Astrocyte (in vitro differentiated cells and primary cell): Measurements from ENCODE around the gene KRT5. TPM values are rescaled to one million over a fixed set of nuclear protein-coding genes. Genes with fewer than 3 reads are reported as not detected.
A peak's percentile ranks its signal among the peaks of the same experiment; 100 is the strongest.

Experiments
- DNase-seq: peaks from one replicate; pipeline ENCODE4 v3.0.0-alpha.2; 2010; ENCODE audit warnings: low read depth
- FAIRE-seq: peaks from 2 replicates; lab custom pipeline; 2011; peaks lifted over from hg19 to GRCh38; lab: Jason Lieb, UNC
- H2AFZ ChIP-seq: 2 replicates; pipeline ENCODE4 v1.6.0; 2012; ENCODE audit warnings: low read depth, low read length, inconsistent platforms
- H3K27ac ChIP-seq: 2 replicates; pipeline ENCODE4 v1.5.1; 2011; ENCODE audit warnings: low read depth, low read length, inconsistent platforms
- H3K27me3 ChIP-seq: 2 replicates; pipeline ENCODE4 v1.6.0; 2011; ENCODE audit warnings: low read length, inconsistent platforms; ENCODE audit not compliant: insufficient read depth
- H3K36me3 ChIP-seq: 2 replicates; pipeline ENCODE4 v1.5.1; 2011; ENCODE audit warnings: low read length, inconsistent platforms; ENCODE audit not compliant: insufficient read depth
- H3K4me1 ChIP-seq: 2 replicates; pipeline ENCODE4 v1.5.1; 2011; ENCODE audit warnings: low read length, inconsistent platforms; ENCODE audit not compliant: insufficient read depth
- H3K4me2 ChIP-seq: 2 replicates; pipeline ENCODE4 v1.6.0; 2012; ENCODE audit warnings: low read length, inconsistent platforms
- H3K4me3 ChIP-seq: 2 replicates; pipeline ENCODE4 v1.5.1; 2011; ENCODE audit warnings: low read depth, mild to moderate bottlenecking, low read length, inconsistent platforms; ENCODE audit not compliant: insufficient read depth
- H3K79me2 ChIP-seq: 2 replicates; pipeline ENCODE4 v1.6.0; 2012; ENCODE audit warnings: mild to moderate bottlenecking, low read length, inconsistent platforms; ENCODE audit not compliant: insufficient read depth
- H3K9ac ChIP-seq: 2 replicates; pipeline ENCODE4 v1.6.0; 2012; ENCODE audit warnings: mild to moderate bottlenecking, low read length, inconsistent platforms
- H3K9me3 ChIP-seq: 2 replicates; pipeline ENCODE4 v1.5.1; 2012; ENCODE audit warnings: low read depth, mild to moderate bottlenecking, low read length, inconsistent platforms; ENCODE audit not compliant: insufficient read depth
- H4K20me1 ChIP-seq: 2 replicates; pipeline ENCODE4 v1.6.0; 2012; ENCODE audit warnings: low read length, inconsistent platforms; ENCODE audit not compliant: insufficient read depth
- H3K27ac Mint-ChIP-seq: one replicate; pipeline ENCODE4 v1.8.0; 2021; ENCODE audit warnings: mild to moderate bottlenecking, mixed read lengths; ENCODE audit not compliant: unreplicated experiment
- H3K27me3 Mint-ChIP-seq: one replicate; pipeline ENCODE4 v1.8.0; 2021; ENCODE audit warnings: low read depth, mixed read lengths; ENCODE audit not compliant: unreplicated experiment
- H3K36me3 Mint-ChIP-seq: one replicate; pipeline ENCODE4 v1.8.0; 2021; ENCODE audit warnings: low read depth, mixed read lengths; ENCODE audit not compliant: unreplicated experiment
- H3K4me1 Mint-ChIP-seq: one replicate; pipeline ENCODE4 v1.8.0; 2021; ENCODE audit warnings: low read depth, mixed read lengths; ENCODE audit not compliant: unreplicated experiment
- H3K4me3 Mint-ChIP-seq: one replicate; pipeline ENCODE4 v1.8.0; 2021; ENCODE audit warnings: mild to moderate bottlenecking, moderate library complexity, mixed read lengths; ENCODE audit not compliant: unreplicated experiment
- H3K9me3 Mint-ChIP-seq: one replicate; pipeline ENCODE4 v1.8.0; 2021; ENCODE audit warnings: mild to moderate bottlenecking, mixed read lengths; ENCODE audit not compliant: unreplicated experiment
- CTCF ChIP-seq: IDR thresholded peaks from 2 replicates; pipeline ENCODE4 v1.5.1; 2011; ENCODE audit warnings: low read depth, mild to moderate bottlenecking, inconsistent platforms, low read length, moderate library complexity; ENCODE audit not compliant: insufficient read depth
- EZH2 ChIP-seq: IDR thresholded peaks from 2 replicates; pipeline ENCODE4 v1.6.1; 2012; ENCODE audit warnings: mild to moderate bottlenecking, low read length, inconsistent platforms; ENCODE audit not compliant: insufficient read depth
- total RNA-seq: library from RNA; stranded (reverse); gene quantifications from 2 replicates; pipeline ENCODE4 v1.2.1, GENCODE V29; 2021

The KRT5 gene
- total RNA-seq, 1 donor from 2014 or later = 0.25 TPM

- H2AFZ ChIP-seq = no peak overlapping the region
- TF ChIP-seq EZH2 = no peak
- no peak for TF ChIP-seq CTCF
- no peak overlapping the region for H3K9ac ChIP-seq
- H3K27ac ChIP-seq = no peak overlapping the region
- FAIRE-seq = no peak
- H3K27me3 ChIP-seq = peaks cover 8% of the 10 kb centered on the region
- H3K4me3 ChIP-seq = no peak overlapping the region
- H3K27me3 Mint-ChIP-seq = peaks cover 49% of the 10 kb centered on the region
- no peaks in the 10 kb centered on the region for H3K4me1 Mint-ChIP-seq
- H3K27ac Mint-ChIP-seq = peak overlapping the region; percentile 27
- peaks cover 3% of the 10 kb centered on the region for H3K36me3 Mint-ChIP-seq
- H3K79me2 ChIP-seq = no peaks in the 10 kb centered on the region
- H3K36me3 ChIP-seq = no peaks in the 10 kb centered on the region
- no peaks in the 10 kb centered on the region for H3K9me3 Mint-ChIP-seq
- no peaks in the 10 kb centered on the region for H3K9me3 ChIP-seq
- no peak for DNase-seq
- H3K4me2 ChIP-seq = no peak overlapping the region
- H3K4me3 Mint-ChIP-seq = no peak overlapping the region
- no peaks in the 10 kb centered on the region for H4K20me1 ChIP-seq
- no peaks in the 10 kb centered on the region for H3K4me1 ChIP-seq
Measured at GRCh38 chr12:52515319-52515646, 4.9 kb downstream of the KRT5 start.

GRCh38 chr12:52514471-52515318, 5.5 kb downstream of the KRT5 start:
- Histone ChIP-seq H3K36me3 (no peaks in the 10 kb centered on the region), H3K27ac (no peak overlapping the region), H3K9ac (no peak overlapping the region), H2AFZ (no peak overlapping the region), H3K27me3 (peaks cover 8% of the 10 kb centered on the region), H3K9me3 (no peaks in the 10 kb centered on the region), H4K20me1 (no peaks in the 10 kb centered on the region), H3K4me1 (no peaks in the 10 kb centered on the region), H3K4me3 (no peak overlapping the region), H3K4me2 (no peak overlapping the region), H3K79me2 (no peaks in the 10 kb centered on the region)
- Mint-ChIP-seq H3K4me3 (no peak overlapping the region), H3K36me3 (peaks cover 3% of the 10 kb centered on the region), H3K9me3 (no peaks in the 10 kb centered on the region), H3K27me3 (peaks cover 45% of the 10 kb centered on the region), H3K27ac (peak overlapping the region; percentile 27), H3K4me1 (no peaks in the 10 kb centered on the region)
- TF ChIP-seq CTCF = no peak
- no peak for TF ChIP-seq EZH2
- no peak for FAIRE-seq
- no peak for DNase-seq

- no peak overlapping the region for H3K4me3 ChIP-seq
- DNase-seq (no peak), FAIRE-seq (no peak)
- H3K79me2 ChIP-seq = no peaks in the 10 kb centered on the region
- H3K36me3 ChIP-seq = no peaks in the 10 kb centered on the region
- Mint-ChIP-seq H3K9me3 (no peaks in the 10 kb centered on the region), H3K4me1 (no peaks in the 10 kb centered on the region), H3K27me3 (peaks cover 36% of the 10 kb centered on the region), H3K36me3 (peaks cover 3% of the 10 kb centered on the region), H3K4me3 (no peak overlapping the region), H3K27ac (no peak overlapping the region)
- H3K4me2 ChIP-seq = no peak overlapping the region
- no peaks in the 10 kb centered on the region for H3K9me3 ChIP-seq
- H3K4me1 ChIP-seq = no peaks in the 10 kb centered on the region
- H2AFZ ChIP-seq = no peak overlapping the region
- H3K9ac ChIP-seq = no peak overlapping the region
- no peaks in the 10 kb centered on the region for H4K20me1 ChIP-seq
- peaks cover 7% of the 10 kb centered on the region for H3K27me3 ChIP-seq
- no peak overlapping the region for H3K27ac ChIP-seq
- TF ChIP-seq CTCF (no peak), EZH2 (no peak)
Measured at GRCh38 chr12:52513736-52514135, 6.5 kb downstream of the KRT5 start.
